HFFc6 (cell line): ENCODE measurements around the gene MIA2. TPM values are rescaled to one million over a fixed set of nuclear protein-coding genes. Genes with fewer than 3 reads are reported as not detected.

Experiments used
- DNase-seq: peaks from one replicate; pipeline ENCODE4 v3.0.0-alpha.2; 2018
- H3K27ac Mint-ChIP-seq: 2 replicates; pipeline ENCODE4 v1.8.0; 2020; ENCODE audit warnings: mild to moderate bottlenecking, mixed read lengths
- H3K27me3 Mint-ChIP-seq: 2 replicates; pipeline ENCODE4 v1.8.0; 2021; ENCODE audit warnings: mild to moderate bottlenecking, moderate library complexity, mixed read lengths; ENCODE audit not compliant: insufficient read depth
- H3K36me3 Mint-ChIP-seq: 2 replicates; pipeline ENCODE4 v1.8.0; 2021; ENCODE audit warnings: low read depth, mixed read lengths
- H3K4me1 Mint-ChIP-seq: 2 replicates; pipeline ENCODE4 v1.8.0; 2020; ENCODE audit warnings: low read depth, mixed read lengths
- H3K4me3 Mint-ChIP-seq: 2 replicates; pipeline ENCODE4 v1.8.0; 2020; ENCODE audit warnings: mild to moderate bottlenecking, moderate library complexity, mixed read lengths
- H3K9me3 Mint-ChIP-seq: 2 replicates; pipeline ENCODE4 v1.8.0; 2020; ENCODE audit warnings: mild to moderate bottlenecking, mixed read lengths
- total RNA-seq, 6 experiments: library from RNA; stranded (reverse); fragmentation: NEBNext Ultra II Directional; extraction: Animal tissue kit (Norgen Biotek cat#: 25700); gene quantifications; 2 replicates in 1 of 6; 3 replicates in 5 of 6; pipeline ENCODE4 v1.2.3, GENCODE V29; 2021
- TF ChIP-seq, protein P1 (sequence below): fragments of 200-600 bp; sonication (generic); IDR thresholded peaks from 2 replicates; pipeline ENCODE4 v1.5.0; 2021; ENCODE audit warnings: antibody characterized with exemption, mild to moderate bottlenecking

MIA2 gene
- total RNA-seq, 6 experiments from 2014 or later: 11.5 to 16.3 (median 13.0) TPM

GRCh38 chr14:39369029-39369428 is 135.3 kb downstream of the MIA2 start:
- H3K36me3 Mint-ChIP-seq: peaks cover 21% of the 10 kb centered on the region
- peaks cover 43% of the 10 kb centered on the region for H3K4me1 Mint-ChIP-seq
- TF ChIP-seq, protein P1, sequence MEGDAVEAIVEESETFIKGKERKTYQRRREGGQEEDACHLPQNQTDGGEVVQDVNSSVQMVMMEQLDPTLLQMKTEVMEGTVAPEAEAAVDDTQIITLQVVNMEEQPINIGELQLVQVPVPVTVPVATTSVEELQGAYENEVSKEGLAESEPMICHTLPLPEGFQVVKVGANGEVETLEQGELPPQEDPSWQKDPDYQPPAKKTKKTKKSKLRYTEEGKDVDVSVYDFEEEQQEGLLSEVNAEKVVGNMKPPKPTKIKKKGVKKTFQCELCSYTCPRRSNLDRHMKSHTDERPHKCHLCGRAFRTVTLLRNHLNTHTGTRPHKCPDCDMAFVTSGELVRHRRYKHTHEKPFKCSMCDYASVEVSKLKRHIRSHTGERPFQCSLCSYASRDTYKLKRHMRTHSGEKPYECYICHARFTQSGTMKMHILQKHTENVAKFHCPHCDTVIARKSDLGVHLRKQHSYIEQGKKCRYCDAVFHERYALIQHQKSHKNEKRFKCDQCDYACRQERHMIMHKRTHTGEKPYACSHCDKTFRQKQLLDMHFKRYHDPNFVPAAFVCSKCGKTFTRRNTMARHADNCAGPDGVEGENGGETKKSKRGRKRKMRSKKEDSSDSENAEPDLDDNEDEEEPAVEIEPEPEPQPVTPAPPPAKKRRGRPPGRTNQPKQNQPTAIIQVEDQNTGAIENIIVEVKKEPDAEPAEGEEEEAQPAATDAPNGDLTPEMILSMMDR: no peak
- H3K27ac Mint-ChIP-seq: no peak overlapping the region
- H3K4me3 Mint-ChIP-seq: no peak overlapping the region
- H3K27me3 Mint-ChIP-seq: no peaks in the 10 kb centered on the region; the same call in 1 of the 2 replicates
- peaks cover 7% of the 10 kb centered on the region for H3K9me3 Mint-ChIP-seq
- no peak for DNase-seq

DNA sequence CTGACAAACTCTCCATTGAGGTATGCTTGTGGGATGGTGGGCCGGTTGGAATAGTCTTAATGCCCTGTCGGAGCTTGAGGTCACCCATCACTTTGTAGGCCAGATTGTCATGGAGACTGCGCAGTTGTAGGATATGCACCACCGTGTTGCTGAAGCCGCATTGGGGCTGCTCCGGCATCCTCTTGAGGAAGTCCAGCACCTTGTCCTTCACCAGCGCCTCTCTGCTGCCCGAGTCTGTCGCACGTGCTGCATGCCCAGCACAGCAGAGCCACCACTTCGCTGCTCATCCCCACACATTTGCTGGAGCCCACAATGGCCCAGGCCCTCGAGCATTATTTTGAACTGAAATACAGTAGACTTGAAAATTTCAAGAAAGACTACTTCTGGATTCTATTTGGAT is 136.7 kb downstream of the MIA2 start:
- no peaks in the 10 kb centered on the region; the same call in 1 of the 2 replicates for H3K27me3 Mint-ChIP-seq
- no peak overlapping the region for H3K27ac Mint-ChIP-seq
- H3K4me3 Mint-ChIP-seq: no peak overlapping the region
- peaks cover 57% of the 10 kb centered on the region for H3K4me1 Mint-ChIP-seq
- H3K9me3 Mint-ChIP-seq: no peaks in the 10 kb centered on the region
- no peak for DNase-seq
- peaks cover 10% of the 10 kb centered on the region for H3K36me3 Mint-ChIP-seq
- TF ChIP-seq, protein P1: no peak

GRCh38 chr14:39372656-39373055 is 138.9 kb downstream of the MIA2 start:
- no peaks in the 10 kb centered on the region for H3K9me3 Mint-ChIP-seq
- peak; percentile 22 for DNase-seq
- H3K4me3 Mint-ChIP-seq: peak overlapping the region; percentile 58
- H3K27ac Mint-ChIP-seq: peak overlapping the region; percentile 74
- TF ChIP-seq, protein P1: no peak
- H3K4me1 Mint-ChIP-seq: peaks cover 72% of the 10 kb centered on the region
- H3K36me3 Mint-ChIP-seq: peaks cover 5% of the 10 kb centered on the region
- no peaks in the 10 kb centered on the region; the same call in 1 of the 2 replicates for H3K27me3 Mint-ChIP-seq

- Mint-ChIP-seq H3K4me3 (peak overlapping the region; percentile 58), H3K36me3 (peaks cover 5% of the 10 kb centered on the region), H3K27ac (peak overlapping the region; percentile 93), H3K4me1 (peaks cover 69% of the 10 kb centered on the region), H3K27me3 (no peaks in the 10 kb centered on the region; the same call in 1 of the 2 replicates), H3K9me3 (no peaks in the 10 kb centered on the region)
- peak; percentile 80 for DNase-seq
- TF ChIP-seq, protein P1: no peak
Observed at GRCh38 chr14:39374851-39375250, 141.1 kb downstream of the MIA2 start.

DNA sequence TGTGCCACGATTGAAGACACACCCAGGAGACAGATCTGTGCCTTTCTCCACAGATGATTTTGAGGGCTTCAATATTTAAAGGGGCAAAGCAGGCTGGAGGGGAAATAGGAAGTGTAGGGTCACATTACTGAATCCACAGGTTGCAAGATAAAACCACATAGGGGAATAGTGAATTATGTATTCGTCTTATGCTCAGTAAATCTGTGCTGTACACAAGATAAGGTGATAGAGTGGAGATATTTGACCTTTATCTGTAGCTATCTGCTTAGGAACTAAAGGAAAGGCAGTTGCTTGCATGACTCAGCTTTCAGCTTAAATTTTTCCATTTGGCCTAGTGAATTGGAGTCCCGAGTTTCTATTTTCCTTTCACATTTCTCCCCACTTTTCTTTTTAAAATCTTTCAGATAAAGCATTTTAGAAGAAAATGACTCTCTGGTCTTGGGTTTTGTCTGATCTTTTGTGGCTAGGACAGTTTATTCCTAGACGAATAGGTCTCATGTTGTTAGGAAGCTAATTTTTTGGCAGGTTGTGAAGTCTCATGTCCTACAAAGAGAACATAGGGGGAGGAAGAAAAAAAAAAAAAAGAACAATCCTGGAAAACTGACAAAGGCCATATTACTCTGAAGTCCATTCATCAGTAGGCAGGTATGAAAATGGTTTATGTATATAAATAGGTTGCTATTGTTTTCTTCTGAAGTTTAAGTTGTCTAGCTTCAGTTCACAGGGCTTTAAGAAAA is 143.1 kb downstream of the MIA2 start:
- peaks cover 5% of the 10 kb centered on the region for H3K36me3 Mint-ChIP-seq
- H3K4me3 Mint-ChIP-seq: peak overlapping the region; percentile 79
- H3K4me1 Mint-ChIP-seq: peaks cover 61% of the 10 kb centered on the region
- TF ChIP-seq, protein P1: no peak
- no peaks in the 10 kb centered on the region for H3K9me3 Mint-ChIP-seq
- peak; percentile 40 for DNase-seq
- no peaks in the 10 kb centered on the region for H3K27me3 Mint-ChIP-seq
- H3K27ac Mint-ChIP-seq: peak overlapping the region; percentile 95
